Activated CD8-positive, alpha-beta T cell treated with anti-CD3 and anti-CD28 coated beads for 36 hours (primary cell): ENCODE results near the gene TIMM21. TPM values are rescaled to one million over a fixed set of nuclear protein-coding genes. Genes with fewer than 3 reads are reported as not detected.

Experiments used
- ATAC-seq: fragments of 200-7000 bp; cut with Tn5 transposase; one replicate; pipeline ENCODE4 v1.10.0; 2021; ENCODE audit warnings: mild to moderate bottlenecking, moderate library complexity
- CTCF ChIA-PET: fragments of 350-600 bp; sonication (Branson Sonifier 250); formaldehyde crosslinking; loops from one replicate; lab custom pipeline; 2021; ENCODE audit warnings: antibody characterized with exemption; lab: Charles Lee
- POLR2A ChIA-PET: fragments of 350-600 bp; sonication (Branson Sonifier 250); formaldehyde crosslinking; loops from one replicate; lab custom pipeline; 2021; ENCODE audit warnings: antibody characterized with exemption; lab: Charles Lee
- DNase-seq: peaks from one replicate; pipeline ENCODE4 v3.0.0-alpha.2; 2020
- H3K27ac Mint-ChIP-seq: one replicate; pipeline ENCODE4 v1.8.0; 2021; ENCODE audit warnings: mild to moderate bottlenecking, mixed read lengths
- H3K27me3 Mint-ChIP-seq: one replicate; pipeline ENCODE4 v1.8.0; 2021; ENCODE audit warnings: mixed read lengths
- H3K36me3 Mint-ChIP-seq: one replicate; pipeline ENCODE4 v1.8.0; 2021; ENCODE audit warnings: low read depth, mixed read lengths
- H3K4me1 Mint-ChIP-seq: one replicate; pipeline ENCODE4 v1.8.0; 2021; ENCODE audit warnings: low read depth, mixed read lengths
- H3K4me3 Mint-ChIP-seq: one replicate; pipeline ENCODE4 v1.8.0; 2021; ENCODE audit warnings: mild to moderate bottlenecking, moderate library complexity, mixed read lengths
- H3K9me3 Mint-ChIP-seq: one replicate; pipeline ENCODE4 v1.8.0; 2021; ENCODE audit warnings: mixed read lengths
- CTCF ChIP-seq: fragments of 200-600 bp; IDR thresholded peaks from one replicate; pipeline ENCODE4 v1.8.0; 2022; ENCODE audit warnings: antibody characterized with exemption, mild to moderate bottlenecking
- intact Hi-C: fragments of 100-400 bp; cut with micrococcal nuclease; formaldehyde crosslinking; loops from one replicate; pipeline ENCODE4 v1.10.0; 2022
- total RNA-seq, 2 experiments: library from RNA; stranded (reverse); gene quantifications; one replicate each; pipeline ENCODE4 v1.2.3, GENCODE V29; 2021

Gene TIMM21
- total RNA-seq, 2 experiments from 2014 or later: 70.2 to 71.2 TPM

- no peaks in the 10 kb centered on the region for H3K27me3 Mint-ChIP-seq
- H3K4me1 Mint-ChIP-seq: peaks cover 4% of the 10 kb centered on the region
- DNase-seq: no peak
- H3K27ac Mint-ChIP-seq: no peak overlapping the region
- H3K36me3 Mint-ChIP-seq: no peaks in the 10 kb centered on the region
- intact Hi-C loops: loop anchor here (2.0 to 5.0 kb wide), 2 partner anchors 294 to 355 kb away; no protein-coding TSS in a partner anchor
- no peaks in the 10 kb centered on the region for H3K9me3 Mint-ChIP-seq
- CTCF ChIA-PET: interaction anchor here (0.9 to 5.3 kb wide), 11 partner anchors 8 to 354 kb away, joined by 3 to 49 read pairs (median 4); no protein-coding TSS in a partner anchor
- POLR2A ChIA-PET: interaction anchor here (1.0 to 1.2 kb wide), 2 partner anchors 36 to 145 kb away, joined by 3 to 4 read pairs; no protein-coding TSS in a partner anchor
- TF ChIP-seq CTCF: no peak
- no peak overlapping the region for H3K4me3 Mint-ChIP-seq
- ATAC-seq: no peak
These were observed 49.5 kb downstream of the TIMM21 start for GRCh38 chr18:74197705-74198341.

- no peak overlapping the region for H3K4me3 Mint-ChIP-seq
- ATAC-seq (no peak), DNase-seq (no peak)
- no peaks in the 10 kb centered on the region for H3K27me3 Mint-ChIP-seq
- TF ChIP-seq CTCF: no peak
- no peaks in the 10 kb centered on the region for H3K9me3 Mint-ChIP-seq
- no peaks in the 10 kb centered on the region for H3K36me3 Mint-ChIP-seq
- no peak overlapping the region for H3K27ac Mint-ChIP-seq
- intact Hi-C loops: loop anchor here (5.0 kb wide), 1 partner anchor 294 kb away; no protein-coding TSS in a partner anchor
- ChIA-PET POLR2A (interaction anchor here (1.0 to 1.2 kb wide), 2 partner anchors 36 to 144 kb away, joined by 3 to 4 read pairs; no protein-coding TSS in a partner anchor), CTCF (interaction anchor here (0.7 to 5.3 kb wide), 7 partner anchors 42 to 353 kb away, joined by 3 to 49 read pairs (median 12); no protein-coding TSS in a partner anchor)
- H3K4me1 Mint-ChIP-seq: peaks cover 4% of the 10 kb centered on the region
These were observed 50.1 kb downstream of the TIMM21 start for GRCh38 chr18:74198453-74198852.

GRCh38 chr18:74200780-74201179 is 52.5 kb downstream of the TIMM21 start:
- DNase-seq: no peak
- Mint-ChIP-seq H3K27me3 (no peaks in the 10 kb centered on the region), H3K9me3 (no peaks in the 10 kb centered on the region), H3K4me1 (peaks cover 3% of the 10 kb centered on the region), H3K36me3 (no peaks in the 10 kb centered on the region), H3K27ac (no peak overlapping the region), H3K4me3 (no peak overlapping the region)
- ChIA-PET POLR2A (no interaction called here), CTCF (interaction anchor here (4.3 to 5.3 kb wide), 2 partner anchors 141 to 293 kb away, joined by 29 to 49 read pairs; no protein-coding TSS in a partner anchor)
- no peak for TF ChIP-seq CTCF
- intact Hi-C loops: no loop called here
- no peak for ATAC-seq

DNA sequence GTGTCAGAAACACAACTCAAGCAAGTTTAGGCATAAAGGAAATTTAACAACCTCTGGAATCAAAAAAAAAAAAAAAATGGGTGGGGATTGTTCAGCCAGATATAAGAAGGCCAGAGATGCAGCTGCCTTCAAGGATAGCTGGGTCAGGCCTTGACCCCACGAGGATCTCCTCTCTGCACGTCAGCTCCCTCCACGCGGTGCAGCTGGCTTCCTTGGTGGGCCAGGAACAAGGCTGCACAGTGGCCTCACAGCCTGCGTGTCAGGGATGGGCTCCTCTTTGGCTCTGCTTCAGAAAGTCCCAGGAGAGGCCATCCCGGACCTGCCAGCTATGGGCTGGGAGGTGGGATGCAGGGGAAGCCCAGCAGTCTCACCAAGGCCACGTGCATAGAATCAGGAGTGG is 55.5 kb downstream of the TIMM21 start:
- intact Hi-C loops: no loop called here
- Mint-ChIP-seq H3K27me3 (peaks cover 2% of the 10 kb centered on the region), H3K9me3 (no peaks in the 10 kb centered on the region), H3K36me3 (no peaks in the 10 kb centered on the region), H3K4me1 (no peaks in the 10 kb centered on the region), H3K4me3 (no peak overlapping the region), H3K27ac (no peak overlapping the region)
- CTCF ChIA-PET: interaction anchor here (2.3 kb wide), 1 partner anchor 138 kb away, joined by 10 read pairs; no protein-coding TSS in a partner anchor
- DNase-seq: no peak
- no peak for ATAC-seq
- POLR2A ChIA-PET: no interaction called here
- no peak for TF ChIP-seq CTCF

- intact Hi-C loops: no loop called here
- Mint-ChIP-seq H3K4me3 (no peak overlapping the region), H3K27ac (peak overlapping the region; percentile 17), H3K4me1 (no peaks in the 10 kb centered on the region), H3K36me3 (no peaks in the 10 kb centered on the region), H3K9me3 (no peaks in the 10 kb centered on the region), H3K27me3 (peaks cover 4% of the 10 kb centered on the region)
- TF ChIP-seq CTCF: no peak
- ChIA-PET POLR2A (no interaction called here), CTCF (interaction anchor here (0.9 to 1.8 kb wide), 2 partner anchors 38 to 138 kb away, joined by 3 to 5 read pairs; no protein-coding TSS in a partner anchor)
- ATAC-seq (no peak), DNase-seq (peak; percentile 31)
These were observed 56.3 kb downstream of the TIMM21 start for GRCh38 chr18:74204526-74205152.
